WTC11 (cell line): Measurements from ENCODE around the gene SDHC. TPM values are rescaled to one million over a fixed set of nuclear protein-coding genes. Genes with fewer than 3 reads are reported as not detected.
"Not testable (repeated sequence)": the region's sequence is repeated elsewhere in the genome, so short reads cannot be mapped to it uniquely, and the experiment has no call there.

Experiments
- ATAC-seq: fragments of 200-7000 bp; cut with Tn5 transposase; 2 replicates; pipeline ENCODE4 v1.10.0; 2021; ENCODE audit warnings: mild to moderate bottlenecking, moderate library complexity
- CTCF ChIA-PET: fragments of 300-600 bp; sonication (Branson Sonifier 250); formaldehyde crosslinking; loops from one replicate; lab custom pipeline; 2021; ENCODE audit warnings: antibody characterized with exemption; lab: Charles Lee
- POLR2A ChIA-PET: fragments of 350-600 bp; sonication (Branson Sonifier 250); formaldehyde crosslinking; loops from one replicate; lab custom pipeline; 2021; ENCODE audit warnings: antibody characterized with exemption; lab: Charles Lee
- DNase-seq: peaks from one replicate; pipeline ENCODE4 v3.0.0; 2021; ENCODE audit warnings: low spot score
- H3K27ac Mint-ChIP-seq: 2 replicates; pipeline ENCODE4 v1.8.0; 2021; ENCODE audit warnings: mixed read lengths
- H3K27me3 Mint-ChIP-seq: 2 replicates; pipeline ENCODE4 v1.8.0; 2021; ENCODE audit warnings: low read depth, mild to moderate bottlenecking, moderate library complexity, mixed read lengths
- H3K36me3 Mint-ChIP-seq: 2 replicates; pipeline ENCODE4 v1.8.0; 2021; ENCODE audit warnings: mixed read lengths
- H3K4me1 Mint-ChIP-seq: 2 replicates; pipeline ENCODE4 v1.8.0; 2022; ENCODE audit warnings: mixed read lengths
- H3K4me3 Mint-ChIP-seq: 2 replicates; pipeline ENCODE4 v1.8.0; 2021; ENCODE audit warnings: mild to moderate bottlenecking, moderate library complexity, mixed read lengths
- H3K9me3 Mint-ChIP-seq: 2 replicates; pipeline ENCODE4 v1.8.0; 2021; ENCODE audit warnings: mixed read lengths
- ARID4B ChIP-seq: sonication (generic); formaldehyde crosslinking; IDR thresholded peaks from 2 replicates; pipeline ENCODE4 v1.8.0; 2023; ENCODE audit warnings: missing genetic modification reagents, mild to moderate bottlenecking, borderline replicate concordance
- ATF6 ChIP-seq: sonication (generic); formaldehyde crosslinking; IDR thresholded peaks from 2 replicates; pipeline ENCODE4 v1.8.1; 2023; ENCODE audit warnings: mild to moderate bottlenecking, missing genetic modification reagents
- CREB1 ChIP-seq: sonication (generic); formaldehyde crosslinking; IDR thresholded peaks from 2 replicates; pipeline ENCODE4 v1.8.0; 2023; ENCODE audit warnings: mild to moderate bottlenecking, missing genetic modification reagents
- FOXP1 ChIP-seq: sonication (generic); formaldehyde crosslinking; IDR thresholded peaks from 2 replicates; pipeline ENCODE4 v1.8.0; 2022; ENCODE audit warnings: missing genetic modification reagents, mild to moderate bottlenecking, moderate library complexity, borderline replicate concordance
- JAZF1 ChIP-seq: fragments of 250-450 bp; sonication (Bioruptor Pico); IDR thresholded peaks from 2 replicates; pipeline ENCODE4 v1.9.0; 2021; ENCODE audit warnings: moderate library complexity, mild to moderate bottlenecking, inconsistent platforms
- MAX ChIP-seq: sonication (generic); formaldehyde crosslinking; IDR thresholded peaks from 2 replicates; pipeline ENCODE4 v1.8.0; 2022; ENCODE audit warnings: mild to moderate bottlenecking, missing genetic modification reagents
- NR1H2 ChIP-seq: sonication (generic); formaldehyde crosslinking; IDR thresholded peaks from 2 replicates; pipeline ENCODE4 v1.9.0; 2021; ENCODE audit warnings: mild to moderate bottlenecking, moderate library complexity, missing genetic modification reagents
- RELA ChIP-seq: sonication (generic); formaldehyde crosslinking; IDR thresholded peaks from 2 replicates; pipeline ENCODE4 v1.8.1; 2022; ENCODE audit warnings: missing genetic modification reagents, mild to moderate bottlenecking, borderline replicate concordance
- TCF7 ChIP-seq: sonication (generic); formaldehyde crosslinking; IDR thresholded peaks from 2 replicates; pipeline ENCODE4 v1.8.0; 2022; ENCODE audit warnings: mild to moderate bottlenecking, low read depth, missing genetic modification reagents, moderate library complexity
- ZNF121 ChIP-seq: sonication (generic); formaldehyde crosslinking; IDR thresholded peaks from 2 replicates; pipeline ENCODE4 v1.8.0; 2023; ENCODE audit warnings: missing genetic modification reagents
- ZNF425 ChIP-seq: fragments of 250-450 bp; sonication (Bioruptor Pico); conservative IDR thresholded peaks from 2 replicates; pipeline ENCODE4 v1.9.0; 2021; ENCODE audit warnings: mild to moderate bottlenecking
- total RNA-seq: library from RNA; stranded (reverse); gene quantifications from 3 replicates; pipeline ENCODE4 v1.2.3, GENCODE V29; 2021
- TF ChIP-seq, protein P1 (sequence below): fragments of 200-600 bp; IDR thresholded peaks from 2 replicates; pipeline ENCODE4 v1.8.0; 2022; ENCODE audit warnings: antibody characterized with exemption
- TF ChIP-seq, protein P2 (sequence below): fragments of 250-450 bp; sonication (Bioruptor Pico); IDR thresholded peaks from 2 replicates; pipeline ENCODE4 v2.1.2; 2022; ENCODE audit warnings: mild to moderate bottlenecking, moderate library complexity

The SDHC gene
- total RNA-seq, 1 experiment from 2014 or later = 193 TPM

DNA sequence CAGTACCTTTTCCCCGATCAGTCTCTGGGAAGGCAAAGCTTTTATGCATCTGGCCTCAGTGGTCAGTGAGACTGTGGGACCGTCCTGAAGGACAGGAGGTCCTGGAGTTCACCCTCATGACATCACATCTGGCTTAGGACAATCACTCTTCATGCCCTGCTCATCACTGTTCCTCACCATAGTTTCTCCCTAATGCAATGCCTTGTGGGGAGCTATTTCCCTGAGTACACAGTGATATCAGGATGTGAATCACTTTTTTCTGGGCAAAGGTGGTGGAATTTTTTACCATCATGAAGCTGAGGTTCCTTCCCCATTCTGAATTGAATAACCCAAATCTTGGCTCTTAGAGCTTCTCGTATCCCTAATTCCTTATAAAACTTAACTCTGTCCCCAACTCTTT lies 88.3 kb downstream of the SDHC start (continued):
- TF ChIP-seq ARID4B (CRISPR knock-in tag) = no peak
- TF ChIP-seq RELA (CRISPR knock-in tag) = no peak
- TF ChIP-seq, protein P1, sequence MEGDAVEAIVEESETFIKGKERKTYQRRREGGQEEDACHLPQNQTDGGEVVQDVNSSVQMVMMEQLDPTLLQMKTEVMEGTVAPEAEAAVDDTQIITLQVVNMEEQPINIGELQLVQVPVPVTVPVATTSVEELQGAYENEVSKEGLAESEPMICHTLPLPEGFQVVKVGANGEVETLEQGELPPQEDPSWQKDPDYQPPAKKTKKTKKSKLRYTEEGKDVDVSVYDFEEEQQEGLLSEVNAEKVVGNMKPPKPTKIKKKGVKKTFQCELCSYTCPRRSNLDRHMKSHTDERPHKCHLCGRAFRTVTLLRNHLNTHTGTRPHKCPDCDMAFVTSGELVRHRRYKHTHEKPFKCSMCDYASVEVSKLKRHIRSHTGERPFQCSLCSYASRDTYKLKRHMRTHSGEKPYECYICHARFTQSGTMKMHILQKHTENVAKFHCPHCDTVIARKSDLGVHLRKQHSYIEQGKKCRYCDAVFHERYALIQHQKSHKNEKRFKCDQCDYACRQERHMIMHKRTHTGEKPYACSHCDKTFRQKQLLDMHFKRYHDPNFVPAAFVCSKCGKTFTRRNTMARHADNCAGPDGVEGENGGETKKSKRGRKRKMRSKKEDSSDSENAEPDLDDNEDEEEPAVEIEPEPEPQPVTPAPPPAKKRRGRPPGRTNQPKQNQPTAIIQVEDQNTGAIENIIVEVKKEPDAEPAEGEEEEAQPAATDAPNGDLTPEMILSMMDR = no peak
- no peak for TF ChIP-seq TCF7
- no peak for TF ChIP-seq FOXP1 (CRISPR knock-in tag)

- Mint-ChIP-seq H3K27ac (no peak overlapping the region), H3K9me3 (no peaks in the 10 kb centered on the region), H3K36me3 (no peaks in the 10 kb centered on the region), H3K27me3 (peaks cover 11% of the 10 kb centered on the region; the same call in 1 of the 2 replicates), H3K4me1 (peaks cover 27% of the 10 kb centered on the region), H3K4me3 (no peak overlapping the region)
- no peak for DNase-seq
- ChIA-PET CTCF (no interaction called here), POLR2A (no interaction called here)
- TF ChIP-seq FOXP1 (CRISPR knock-in tag) = no peak
- no peak for TF ChIP-seq ZNF425 (CRISPR knock-in tag)
- no peak for TF ChIP-seq NR1H2 (CRISPR knock-in tag)
- TF ChIP-seq ARID4B (CRISPR knock-in tag) = no peak
- no peak for TF ChIP-seq MAX (CRISPR knock-in tag)
- TF ChIP-seq JAZF1 (CRISPR knock-in tag) = no peak
- TF ChIP-seq, protein P2, sequence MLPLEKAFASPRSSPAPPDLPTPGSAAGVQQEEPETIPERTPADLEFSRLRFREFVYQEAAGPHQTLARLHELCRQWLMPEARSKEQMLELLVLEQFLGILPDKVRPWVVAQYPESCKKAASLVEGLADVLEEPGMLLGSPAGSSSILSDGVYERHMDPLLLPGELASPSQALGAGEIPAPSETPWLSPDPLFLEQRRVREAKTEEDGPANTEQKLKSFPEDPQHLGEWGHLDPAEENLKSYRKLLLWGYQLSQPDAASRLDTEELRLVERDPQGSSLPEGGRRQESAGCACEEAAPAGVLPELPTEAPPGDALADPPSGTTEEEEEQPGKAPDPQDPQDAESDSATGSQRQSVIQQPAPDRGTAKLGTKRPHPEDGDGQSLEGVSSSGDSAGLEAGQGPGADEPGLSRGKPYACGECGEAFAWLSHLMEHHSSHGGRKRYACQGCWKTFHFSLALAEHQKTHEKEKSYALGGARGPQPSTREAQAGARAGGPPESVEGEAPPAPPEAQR (CRISPR knock-in tag) = no peak
- TF ChIP-seq CREB1 (CRISPR knock-in tag) = no peak
- TF ChIP-seq ATF6 (CRISPR knock-in tag) = no peak
- no peak for TF ChIP-seq ZNF121 (CRISPR knock-in tag)
- no peak for ATAC-seq
Observed at GRCh38 chr1:161404051-161404597, 89.9 kb downstream of the SDHC start.

DNA sequence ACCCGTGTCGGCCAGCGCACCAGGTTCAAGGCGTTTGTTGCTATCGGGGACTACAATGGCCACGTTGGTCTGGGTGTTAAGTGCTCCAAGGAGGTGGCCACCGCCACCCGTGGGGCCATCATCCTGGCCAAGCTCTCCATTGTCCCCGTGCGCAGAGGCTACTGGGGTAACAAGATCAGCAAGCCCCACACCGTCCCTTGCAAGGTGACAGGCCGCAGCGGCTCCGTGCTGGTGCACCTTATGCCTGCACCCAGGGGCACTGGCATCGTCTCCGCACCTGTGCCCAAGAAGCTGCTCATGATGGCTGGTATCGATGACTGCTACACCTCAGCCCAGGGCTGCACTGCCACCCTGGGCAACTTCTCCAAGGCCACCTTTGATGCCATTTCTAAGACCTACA lies 92.4 kb downstream of the SDHC start:
- H3K27me3 Mint-ChIP-seq, POLR2A ChIA-PET, DNase-seq, ATAC-seq, H3K9me3 Mint-ChIP-seq, H3K36me3 Mint-ChIP-seq, H3K4me3 Mint-ChIP-seq, H3K27ac Mint-ChIP-seq: not testable (repeated sequence)
- CTCF ChIA-PET = interaction anchor here (1.4 kb wide), 1 partner anchor 18 kb away, joined by 4 read pairs; no protein-coding TSS in a partner anchor
- H3K4me1 Mint-ChIP-seq = peaks cover 37% of the 10 kb centered on the region
